HG03565 (cell line): ENCODE results near the gene KIF1A.

Experiments used
- ATAC-seq: cut with Tn5 transposase; IDR thresholded peaks from one replicate; pipeline ENCODE4 v1.9.1; 2021; ENCODE audit warnings: mild to moderate bottlenecking, moderate library complexity; ENCODE audit not compliant: unreplicated experiment

The KIF1A gene, protein sequence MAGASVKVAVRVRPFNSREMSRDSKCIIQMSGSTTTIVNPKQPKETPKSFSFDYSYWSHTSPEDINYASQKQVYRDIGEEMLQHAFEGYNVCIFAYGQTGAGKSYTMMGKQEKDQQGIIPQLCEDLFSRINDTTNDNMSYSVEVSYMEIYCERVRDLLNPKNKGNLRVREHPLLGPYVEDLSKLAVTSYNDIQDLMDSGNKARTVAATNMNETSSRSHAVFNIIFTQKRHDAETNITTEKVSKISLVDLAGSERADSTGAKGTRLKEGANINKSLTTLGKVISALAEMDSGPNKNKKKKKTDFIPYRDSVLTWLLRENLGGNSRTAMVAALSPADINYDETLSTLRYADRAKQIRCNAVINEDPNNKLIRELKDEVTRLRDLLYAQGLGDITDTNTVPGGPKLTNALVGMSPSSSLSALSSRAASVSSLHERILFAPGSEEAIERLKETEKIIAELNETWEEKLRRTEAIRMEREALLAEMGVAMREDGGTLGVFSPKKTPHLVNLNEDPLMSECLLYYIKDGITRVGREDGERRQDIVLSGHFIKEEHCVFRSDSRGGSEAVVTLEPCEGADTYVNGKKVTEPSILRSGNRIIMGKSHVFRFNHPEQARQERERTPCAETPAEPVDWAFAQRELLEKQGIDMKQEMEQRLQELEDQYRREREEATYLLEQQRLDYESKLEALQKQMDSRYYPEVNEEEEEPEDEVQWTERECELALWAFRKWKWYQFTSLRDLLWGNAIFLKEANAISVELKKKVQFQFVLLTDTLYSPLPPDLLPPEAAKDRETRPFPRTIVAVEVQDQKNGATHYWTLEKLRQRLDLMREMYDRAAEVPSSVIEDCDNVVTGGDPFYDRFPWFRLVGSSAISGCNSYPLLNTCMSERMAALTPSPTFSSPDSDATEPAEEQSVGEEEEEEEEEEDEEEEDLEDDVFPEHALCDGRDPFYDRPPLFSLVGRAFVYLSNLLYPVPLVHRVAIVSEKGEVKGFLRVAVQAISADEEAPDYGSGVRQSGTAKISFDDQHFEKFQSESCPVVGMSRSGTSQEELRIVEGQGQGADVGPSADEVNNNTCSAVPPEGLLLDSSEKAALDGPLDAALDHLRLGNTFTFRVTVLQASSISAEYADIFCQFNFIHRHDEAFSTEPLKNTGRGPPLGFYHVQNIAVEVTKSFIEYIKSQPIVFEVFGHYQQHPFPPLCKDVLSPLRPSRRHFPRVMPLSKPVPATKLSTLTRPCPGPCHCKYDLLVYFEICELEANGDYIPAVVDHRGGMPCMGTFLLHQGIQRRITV (N-terminal part only)

DNA sequence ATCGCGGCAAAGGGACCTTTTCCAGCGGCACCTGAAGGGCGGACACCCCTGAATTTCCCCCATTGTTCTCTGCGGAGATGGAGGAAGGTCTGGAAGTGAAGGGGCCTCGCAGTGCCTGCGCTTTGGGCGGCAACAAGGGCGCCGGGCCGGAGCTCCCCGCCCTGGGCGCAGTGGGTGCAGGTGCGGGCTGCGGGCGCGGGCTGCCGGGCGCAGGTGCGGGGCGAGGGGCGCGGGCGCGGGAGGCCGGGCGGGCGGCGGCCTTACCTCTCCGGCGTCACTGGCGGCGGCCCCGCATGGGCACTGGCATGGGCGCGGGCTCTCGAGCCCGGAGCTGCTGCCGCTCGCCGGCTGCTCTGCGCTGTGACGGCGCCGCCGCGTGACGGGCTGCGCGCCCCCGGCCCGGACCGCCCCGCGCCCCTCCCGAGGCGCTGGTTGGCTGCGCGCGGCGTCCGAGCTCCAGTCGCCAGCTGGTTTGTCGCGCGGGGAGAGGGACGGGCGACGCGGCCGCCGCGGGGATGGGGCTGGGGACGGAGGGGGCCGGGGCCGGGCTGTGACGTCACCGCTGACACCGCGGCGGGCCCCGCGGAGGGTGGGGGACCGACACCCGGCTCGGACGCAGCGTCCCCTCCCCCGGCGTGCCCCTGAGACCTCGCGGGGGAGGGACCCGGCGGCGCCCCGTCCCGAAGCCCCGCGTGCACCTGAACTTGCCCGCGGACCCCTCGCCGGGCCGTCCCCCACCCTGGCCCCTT is at the start of gene KIF1A:
KIF1A (minus strand) TSS at position 362 of the 749 bp plus-strand sequence. CDS start 22,467 bp downstream, outside the sequence.
- ATAC-seq: no peak

DNA sequence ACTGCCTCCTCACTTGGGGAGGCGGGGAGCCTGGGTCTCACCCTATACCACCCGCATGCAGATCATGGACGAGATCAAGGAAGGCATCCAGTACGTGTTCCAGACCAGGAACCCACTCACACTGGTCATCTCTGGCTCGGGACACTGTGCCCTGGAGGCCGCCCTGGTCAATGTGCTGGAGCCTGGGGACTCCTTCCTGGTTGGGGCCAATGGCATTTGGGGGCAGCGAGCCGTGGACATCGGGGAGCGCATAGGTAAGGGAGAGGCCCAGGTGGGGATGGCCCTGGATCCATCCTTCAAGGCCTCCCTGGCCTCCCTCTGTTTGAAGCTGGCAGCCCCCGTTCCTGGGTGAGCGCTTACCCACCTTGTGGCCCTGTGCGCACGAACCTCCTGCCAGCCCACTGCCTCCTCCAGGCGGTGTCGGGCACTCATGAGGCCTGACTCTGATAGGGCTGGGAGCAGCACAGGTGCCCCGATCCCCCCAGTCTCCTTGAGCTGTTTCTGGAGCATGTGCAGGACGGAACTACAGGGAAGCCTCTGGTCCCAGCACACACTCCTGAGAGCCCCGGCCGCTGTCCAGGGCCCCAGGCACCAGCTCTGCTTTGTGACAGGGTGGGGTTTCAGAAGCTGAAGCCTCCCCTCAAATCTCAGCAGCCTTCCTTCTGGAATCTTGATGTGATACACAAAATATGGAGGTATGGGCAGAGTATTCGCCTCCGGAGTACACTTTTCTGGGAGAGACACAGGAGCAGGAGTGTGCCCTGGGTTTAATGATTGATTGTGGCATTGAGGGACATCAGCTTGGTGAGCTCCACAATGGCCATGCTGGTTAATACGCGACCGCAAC is 49.3 kb upstream of the KIF1A start:
- ATAC-seq: no peak

DNA sequence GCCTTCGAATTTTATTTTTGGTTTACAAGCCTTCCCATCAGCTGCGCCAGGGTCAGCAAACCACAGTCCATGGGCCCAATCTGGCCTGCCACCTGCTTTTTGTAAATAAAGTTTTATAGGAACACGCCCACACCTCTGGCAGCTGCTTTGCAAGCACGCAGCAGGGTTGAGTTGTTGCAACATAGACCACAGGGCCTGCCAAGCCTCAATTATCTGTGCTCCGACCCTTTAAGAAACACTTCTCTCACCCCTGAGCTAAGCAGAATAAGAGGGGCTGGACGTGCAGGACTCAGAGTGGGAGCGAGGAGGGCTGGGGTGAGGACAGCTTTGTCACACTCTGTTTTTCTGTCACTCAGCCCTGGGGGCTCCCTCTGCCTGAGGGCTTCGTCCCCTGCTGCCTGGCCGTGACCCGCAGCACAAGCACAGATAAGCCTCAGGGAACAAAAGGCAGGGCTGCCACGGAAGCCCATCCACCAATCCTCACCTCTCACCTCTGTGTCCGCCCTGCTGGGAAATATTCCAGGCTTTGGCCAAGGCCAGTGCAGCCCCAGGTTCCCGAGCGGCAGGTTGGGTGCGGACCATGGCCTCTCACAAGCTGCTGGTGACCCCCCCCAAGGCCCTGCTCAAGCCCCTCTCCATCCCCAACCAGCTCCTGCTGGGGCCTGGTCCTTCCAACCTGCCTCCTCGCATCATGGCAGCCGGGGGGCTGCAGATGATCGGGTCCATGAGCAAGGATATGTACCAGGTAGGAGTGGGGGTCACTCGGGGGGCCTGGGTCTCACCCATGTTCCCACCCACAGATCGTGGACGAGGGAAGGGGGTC is 48.5 kb upstream of the KIF1A start, which contains the start of gene AGXT:
AGXT (plus strand) TSS at position 539 of the 823 bp plus-strand sequence; CDS start at position 581, 42 bp downstream.
- ATAC-seq: no peak

DNA sequence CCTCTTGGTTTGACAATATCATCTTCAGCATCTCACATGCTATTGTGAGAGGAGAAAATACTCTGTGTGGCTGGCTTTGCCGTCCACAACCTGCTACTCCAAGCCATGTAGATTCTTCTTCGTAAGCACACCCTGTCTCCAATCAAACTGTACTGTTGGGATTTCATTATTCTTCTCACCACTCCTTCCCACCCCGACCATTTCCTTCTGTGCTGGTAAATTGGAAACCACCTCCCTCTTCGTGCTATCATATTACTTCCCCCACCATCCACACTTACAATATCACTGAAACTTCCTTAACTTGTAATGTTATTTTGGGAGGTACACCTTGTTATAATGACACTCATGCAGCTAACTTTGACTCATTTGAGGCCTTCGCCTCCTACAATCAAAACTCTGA is 45.4 kb upstream of the KIF1A start:
- no peak for ATAC-seq

DNA sequence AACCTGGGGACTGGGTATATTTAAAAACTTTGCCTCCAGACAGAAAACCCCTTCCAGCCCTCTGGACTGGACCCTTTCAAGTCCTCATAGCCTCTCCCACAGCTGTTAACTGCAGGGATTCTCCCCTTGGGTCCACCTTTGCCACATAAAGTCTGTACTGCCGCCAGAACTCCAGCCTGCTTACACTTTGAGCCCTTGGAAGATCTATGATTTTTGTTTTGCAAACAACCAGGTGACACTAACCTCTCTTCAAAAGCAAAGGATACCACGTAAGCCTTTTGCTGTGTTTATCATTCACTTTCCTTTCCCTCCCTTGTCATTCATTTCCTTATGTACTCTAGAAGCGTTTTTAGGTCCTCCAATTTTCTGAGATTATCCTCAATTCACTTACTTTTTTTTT is 44.5 kb upstream of the KIF1A start:
- no peak for ATAC-seq

DNA sequence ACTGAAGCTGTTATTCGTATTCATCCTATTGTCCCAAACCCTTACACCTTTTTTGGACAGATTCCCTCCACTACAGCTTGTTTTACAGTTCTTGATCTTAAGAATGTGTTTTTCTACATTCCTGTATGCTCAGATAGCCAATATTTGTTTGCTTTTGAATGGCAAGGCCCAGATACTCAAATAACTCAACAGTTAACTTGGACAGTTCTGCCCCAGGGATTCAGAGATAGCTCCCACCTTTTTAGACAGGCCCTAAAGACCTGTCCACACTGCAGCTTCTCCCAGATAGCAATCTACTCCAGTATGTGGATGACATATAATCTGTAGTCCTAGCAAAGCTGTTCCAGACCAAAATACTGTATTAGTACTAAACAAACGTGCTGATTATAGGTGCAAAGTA is 41.5 kb upstream of the KIF1A start:
- ATAC-seq: no peak

DNA sequence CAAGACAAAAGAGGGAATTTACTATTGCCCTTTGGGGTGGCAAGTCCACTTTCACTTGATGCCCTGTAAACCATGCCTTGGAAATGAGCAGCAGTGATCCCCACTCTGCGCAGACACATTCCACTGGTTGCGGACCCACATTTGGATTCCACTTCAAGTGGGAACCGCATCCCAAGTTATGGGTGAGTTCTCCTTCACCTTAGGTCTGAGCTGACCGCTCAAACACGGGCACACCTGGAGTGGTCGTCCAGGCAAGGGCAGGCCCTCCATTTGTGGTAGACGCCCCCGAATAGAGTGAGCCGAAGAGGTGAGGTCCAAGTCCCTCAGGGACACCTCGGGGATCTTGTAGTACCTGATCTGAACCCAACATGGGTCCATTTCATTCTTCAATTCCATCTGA is 38.9 kb upstream of the KIF1A start:
- no peak for ATAC-seq

DNA sequence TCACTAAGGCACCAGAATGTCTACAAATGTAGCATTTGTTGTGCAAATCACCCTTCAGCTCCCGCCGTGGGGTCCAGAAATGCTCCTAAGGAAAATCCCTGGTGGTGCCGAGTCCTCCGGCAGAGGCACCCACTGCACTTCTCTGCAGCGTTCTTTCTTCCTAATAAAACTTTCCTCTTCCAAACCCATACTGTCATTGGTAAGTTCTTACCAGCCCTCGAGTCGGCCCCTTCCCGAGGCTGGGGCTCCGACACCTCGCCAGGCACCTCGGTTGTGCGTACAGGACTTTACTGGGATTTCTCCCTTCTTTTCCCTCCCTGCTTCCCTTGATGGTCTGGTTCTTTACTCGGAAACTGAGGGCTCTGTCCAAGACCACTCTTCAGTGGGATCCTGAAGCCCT is 38.3 kb upstream of the KIF1A start:
- ATAC-seq: no peak

DNA sequence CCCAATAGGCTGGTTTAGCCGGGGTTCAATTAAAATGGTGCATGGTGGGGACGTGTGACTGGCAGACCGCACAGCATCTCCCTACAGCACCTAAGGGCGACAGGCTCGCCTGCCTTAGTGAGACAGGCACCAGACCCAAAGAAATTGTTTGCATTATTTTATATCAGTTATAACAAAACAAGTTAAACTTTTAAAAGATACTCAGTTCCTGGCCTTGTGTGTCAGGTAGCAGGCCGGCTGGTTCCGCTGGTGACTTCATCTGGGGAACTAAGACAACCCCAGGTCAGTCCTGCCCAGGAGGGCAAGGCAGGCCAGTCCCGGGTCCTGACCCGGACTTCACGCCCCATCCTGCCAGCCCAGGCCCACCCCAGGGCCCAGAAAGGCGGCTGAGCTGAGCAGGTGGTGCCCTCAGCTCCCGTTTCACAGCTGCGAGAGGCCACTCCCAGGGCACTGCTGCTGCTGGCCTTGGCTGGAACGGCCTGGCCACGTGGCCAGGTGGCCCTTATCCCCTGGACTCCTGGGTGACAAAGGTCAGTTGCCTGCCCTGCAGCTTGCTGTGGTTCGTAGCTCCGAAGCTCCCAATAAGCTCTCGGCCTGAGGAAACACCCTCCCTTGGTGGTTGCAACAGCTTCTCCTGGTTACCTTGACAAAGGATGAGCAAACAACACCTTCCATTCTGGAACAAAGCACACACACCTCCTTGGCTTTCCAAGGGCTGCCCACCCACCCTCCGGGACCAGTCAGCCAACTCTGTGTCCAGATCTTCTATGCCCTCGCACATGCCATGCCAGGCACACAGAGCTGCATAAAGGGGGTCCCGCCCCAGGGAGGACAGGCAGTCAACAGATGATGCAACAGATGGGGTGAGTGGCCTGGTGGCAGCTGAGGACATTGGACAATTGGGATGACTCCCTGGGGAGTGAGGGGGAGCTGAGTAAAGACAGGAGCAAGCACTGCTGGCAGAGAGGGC is 37.3 kb upstream of the KIF1A start:
- ATAC-seq: no peak

DNA sequence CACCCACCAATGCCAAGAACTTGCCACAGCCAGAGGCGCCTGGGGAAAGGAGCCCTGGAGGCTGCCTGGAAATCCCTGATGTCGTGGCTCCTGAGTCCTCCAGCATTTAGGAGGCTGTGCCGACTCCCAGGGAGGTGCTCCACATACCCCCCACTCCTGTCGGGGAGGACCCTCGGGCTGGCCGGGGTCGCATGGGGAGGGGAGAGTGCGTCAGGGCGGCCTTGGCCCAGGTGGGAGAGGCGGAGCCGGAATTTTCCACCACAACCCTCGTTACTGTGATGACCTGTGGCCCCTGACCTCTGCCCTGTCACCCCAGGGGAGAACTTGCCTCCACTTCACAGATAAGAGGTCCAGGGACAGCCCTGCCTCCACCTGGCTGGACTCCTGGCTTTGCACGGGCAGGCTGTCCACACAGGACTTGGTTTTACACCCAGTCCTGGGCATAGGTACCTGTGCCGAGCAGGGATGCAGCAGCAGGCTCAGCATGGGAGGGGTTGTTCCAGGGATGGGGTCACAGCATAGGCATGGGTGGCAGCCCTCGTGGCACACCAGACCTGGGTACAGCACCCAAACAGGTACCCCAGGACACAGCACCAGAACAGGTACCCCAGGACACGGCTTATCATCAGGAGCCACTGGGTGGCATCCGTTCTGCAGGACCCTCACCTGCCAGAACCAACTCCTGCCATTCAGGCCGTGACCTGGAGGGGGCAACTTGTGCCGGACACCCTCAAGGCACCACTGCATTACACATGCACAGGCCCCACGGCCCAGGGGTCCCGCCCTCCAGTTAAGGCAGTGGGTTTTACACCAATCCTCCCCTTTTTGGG is 36.3 kb upstream of the KIF1A start:
- ATAC-seq: no peak

DNA sequence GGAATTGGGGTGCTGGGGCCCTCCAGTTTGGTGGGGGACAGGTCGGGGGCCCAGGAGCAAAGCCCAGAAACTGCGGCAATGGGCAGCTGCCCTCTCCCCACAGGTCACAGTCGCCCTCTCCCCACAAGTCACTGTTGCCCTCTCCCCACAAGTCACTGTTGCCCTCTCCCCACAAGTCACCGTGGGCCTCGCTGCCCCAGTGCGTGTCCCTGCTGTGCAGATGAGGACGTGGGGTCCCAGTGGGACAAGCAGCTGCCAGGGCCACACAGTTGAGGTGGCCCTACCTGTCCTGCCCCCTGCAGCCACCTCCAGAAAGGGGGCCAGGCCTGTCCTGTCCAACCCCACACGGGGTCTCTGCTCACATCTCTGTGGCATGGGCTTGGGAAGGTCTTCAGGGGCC is 35.7 kb upstream of the KIF1A start:
- no peak for ATAC-seq

DNA sequence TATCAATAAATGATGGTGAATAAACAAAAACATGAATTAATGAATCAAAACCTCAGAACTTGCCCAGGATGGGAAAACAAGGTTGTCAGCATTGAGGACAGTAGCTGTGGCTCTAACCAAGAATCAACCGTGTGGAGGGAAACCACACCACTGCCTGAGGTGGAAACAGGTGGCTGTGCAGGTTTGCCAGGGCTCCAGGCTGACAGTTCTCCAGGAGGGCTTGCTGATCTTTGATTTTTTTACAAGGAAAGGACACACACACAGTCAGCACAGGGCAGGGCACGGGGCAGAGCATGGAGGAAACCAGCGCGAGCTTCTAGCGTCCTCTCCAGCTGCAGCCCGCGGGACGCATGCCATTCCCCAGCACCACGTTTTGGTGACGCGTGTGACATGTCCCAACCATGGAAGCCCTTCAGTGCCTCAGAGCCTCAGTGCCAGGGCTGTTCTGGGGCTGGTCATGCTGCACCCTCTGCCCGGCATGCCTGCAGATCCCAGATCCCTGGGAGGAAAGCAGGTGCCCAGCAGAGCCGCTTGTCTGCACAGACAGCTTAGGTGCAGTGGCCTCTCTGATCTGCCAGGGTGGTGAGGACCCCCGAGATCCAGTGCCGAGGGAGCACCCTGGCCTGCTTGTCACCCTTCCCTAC is 32.8 kb upstream of the KIF1A start:
- ATAC-seq: no peak

DNA sequence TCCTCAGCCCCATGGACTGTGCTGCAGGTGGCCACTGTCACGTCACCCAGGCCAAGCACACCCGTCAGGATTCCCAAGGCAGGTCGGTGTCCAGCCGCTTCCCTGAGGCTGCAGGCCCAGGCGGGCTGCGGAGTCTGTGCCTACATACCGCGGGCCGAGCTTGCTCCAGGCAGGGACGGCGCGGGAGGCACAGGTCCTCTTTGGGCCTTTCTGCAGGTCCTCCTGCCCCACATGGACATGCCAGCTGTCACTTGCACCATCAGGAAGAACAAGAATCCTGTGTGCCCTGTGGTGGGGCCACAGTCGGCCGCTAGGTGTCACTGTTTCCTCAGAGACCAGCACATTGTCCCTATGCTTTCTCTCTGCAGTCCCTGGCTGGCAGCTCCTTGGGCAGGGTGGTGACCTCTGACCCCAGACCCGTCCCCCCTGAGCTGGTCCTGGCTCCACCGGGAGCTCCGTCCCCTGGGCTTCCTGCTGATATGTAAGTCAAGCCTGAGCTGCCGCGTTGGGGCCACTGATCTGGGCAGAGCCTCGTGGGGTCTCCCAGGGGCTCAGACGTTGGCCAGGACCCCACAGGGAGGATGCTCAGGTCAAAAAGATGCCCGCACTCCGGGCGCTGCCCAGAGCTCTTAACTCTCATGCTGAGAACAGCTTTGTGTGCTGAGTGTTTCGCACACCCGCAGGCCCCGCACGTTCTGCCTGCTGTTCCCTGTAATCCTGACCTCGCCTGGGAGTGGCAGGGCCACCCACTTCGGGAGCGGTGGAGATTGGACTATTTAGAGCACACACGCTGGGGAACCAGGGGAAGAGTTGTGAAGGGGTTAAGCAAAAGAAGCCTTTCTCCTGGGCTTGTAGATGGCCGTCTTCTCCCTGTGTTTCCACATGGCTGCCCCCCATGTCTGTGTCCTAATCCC is 31.3 kb upstream of the KIF1A start:
- no peak for ATAC-seq

DNA sequence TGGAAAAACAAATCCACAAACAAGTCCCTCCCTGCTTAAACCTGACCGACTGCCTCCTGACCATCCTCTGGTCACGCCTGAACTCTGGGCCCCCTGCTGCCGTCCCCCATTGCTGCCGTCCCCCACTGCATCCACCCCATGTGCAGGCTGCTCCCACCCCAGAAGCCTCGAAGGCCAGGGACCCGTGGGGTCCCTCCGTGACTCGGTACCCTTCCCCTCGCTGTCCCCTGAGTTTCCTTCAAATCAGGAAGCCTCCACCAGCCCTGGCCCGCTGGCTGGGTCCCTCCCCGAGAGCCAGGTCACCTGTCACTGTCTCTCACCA is 30.7 kb upstream of the KIF1A start:
- ATAC-seq: no peak

DNA sequence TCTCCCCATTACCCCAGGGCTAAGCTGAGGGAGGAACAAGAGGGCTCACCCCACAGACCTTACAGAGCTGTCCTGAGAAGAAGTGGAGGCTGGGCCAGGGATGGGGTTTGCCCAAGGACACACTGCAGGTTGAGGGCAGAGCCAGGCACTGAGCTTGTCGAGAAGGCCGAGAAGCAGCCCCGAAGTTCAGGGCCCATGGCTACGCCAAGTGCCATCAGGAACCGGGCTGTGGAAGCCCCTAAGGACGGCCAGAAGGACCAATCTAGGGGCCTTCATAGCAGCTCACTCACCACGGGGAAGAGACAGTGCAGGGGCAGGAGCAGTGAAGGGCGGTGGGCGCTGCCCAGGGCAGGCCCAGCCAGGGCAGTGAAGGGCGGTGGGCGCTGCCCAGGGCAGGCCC is 30.0 kb upstream of the KIF1A start:
- ATAC-seq: no peak
